Tibial nerve (tissue), 4 donors: ENCODE data around the gene PTPRD. TPM values are rescaled to one million over a fixed set of nuclear protein-coding genes. Genes with fewer than 3 reads are reported as not detected.

Source experiments
- DNase-seq, 2 donors: peaks; one replicate each; pipeline ENCODE4 v3.0.0-alpha.2; 2019; ENCODE audit warnings: low spot score in 2 of 2
- H3K27ac ChIP-seq, 4 donors: fragments of 200-600 bp; sonication (generic) in 3 of 4; one replicate each; pipeline ENCODE4 v1.5.1; 2017 to 2019; ENCODE audit warnings: mild to moderate bottlenecking in 1 of 4
- H3K27me3 ChIP-seq, 2 donors: fragments of 200-600 bp; sonication (generic) in 1 of 2; one replicate each; pipeline versions ENCODE4 v1.5.1 to v1.6.0; 2017 to 2019
- H3K36me3 ChIP-seq, 3 donors: fragments of 200-600 bp; sonication (generic); one replicate each; pipeline ENCODE4 v1.5.1; 2018 to 2019
- H3K4me1 ChIP-seq, 4 donors: fragments of 200-600 bp; sonication (generic) in 3 of 4; one replicate each; pipeline ENCODE4 v1.5.1; 2017 to 2019
- H3K4me3 ChIP-seq, 4 donors: fragments of 200-600 bp; sonication (generic) in 3 of 4; one replicate each; pipeline ENCODE4 v1.5.1; 2017 to 2019; ENCODE audit warnings: mild to moderate bottlenecking in 1 of 4, moderate library complexity in 1 of 4
- H3K9me3 ChIP-seq, 4 donors: fragments of 200-600 bp; sonication (generic) in 3 of 4; one replicate each; pipeline ENCODE4 v1.5.1; 2017 to 2019
- CTCF ChIP-seq, 5 experiments: fragments of 200-600 bp in 3 of 5; fragments of 450-650 bp in 2 of 5; sonication (generic) in 3 of 5; IDR thresholded peaks; one replicate each; pipeline ENCODE4 v1.5.1; 2016 to 2019; ENCODE audit warnings: antibody characterized with exemption in 5 of 5, mild to moderate bottlenecking in 3 of 5, moderate library complexity in 2 of 5
- EP300 ChIP-seq, 2 donors: sonication (generic); formaldehyde crosslinking; IDR thresholded peaks; one replicate each; pipeline ENCODE4 v1.6.1; 2017; ENCODE audit warnings: antibody characterized with exemption in 2 of 2, mild to moderate bottlenecking in 1 of 2
- POLR2A ChIP-seq, 2 donors: fragments of 450-650 bp; IDR thresholded peaks; one replicate each; pipeline ENCODE4 v1.6.1; 2017; ENCODE audit warnings: antibody characterized with exemption in 2 of 2, mild to moderate bottlenecking in 2 of 2, moderate library complexity in 2 of 2
- WGBS, 2 donors: methylation state at CpG; one replicate each; pipeline ENCODE4 v1.1.5; 2018; 5-methylcytosine and 5-hydroxymethylcytosine counted together
- small RNA-seq: library from RNA; depleted of rRNA; stranded (forward); fragments of <200 nt; gene quantifications from one replicate; pipeline ENCODE3, GENCODE V24; 2016
- total RNA-seq, 4 donors: library from RNA; depleted of rRNA; stranded (reverse); fragments of >200 nt; gene quantifications; one replicate each; pipeline ENCODE4 v1.1.0, GENCODE V29; 2016

The PTPRD gene
- total RNA-seq, 4 donors from 2014 or later: 1.7 to 13.2 (median 5.1) TPM

- no peak for DNase-seq
- H3K36me3 ChIP-seq: no peaks in the 10 kb centered on the region
- H3K9me3 ChIP-seq: no peaks in the 10 kb centered on the region
- no peak overlapping the region for H3K4me3 ChIP-seq
- WGBS, 2 donors: 46 to 51% methylated on average over 2 of the region's 2 CpGs
- H3K27ac ChIP-seq: no peak overlapping the region
- no peaks in the 10 kb centered on the region for H3K27me3 ChIP-seq
- TF ChIP-seq POLR2A (IDR thresholded peaks at IDR 0.05): no peak
- TF ChIP-seq CTCF (IDR thresholded peaks at IDR 0.05): no peak
- TF ChIP-seq EP300 (IDR thresholded peaks at IDR 0.05): no peak
- H3K4me1 ChIP-seq: peaks cover 0 to 14% (median 0%) of the 10 kb centered on the region in 4 donors
Measured at GRCh38 chr9:8268216-8268878, 2344.5 kb downstream of the PTPRD start.

DNA sequence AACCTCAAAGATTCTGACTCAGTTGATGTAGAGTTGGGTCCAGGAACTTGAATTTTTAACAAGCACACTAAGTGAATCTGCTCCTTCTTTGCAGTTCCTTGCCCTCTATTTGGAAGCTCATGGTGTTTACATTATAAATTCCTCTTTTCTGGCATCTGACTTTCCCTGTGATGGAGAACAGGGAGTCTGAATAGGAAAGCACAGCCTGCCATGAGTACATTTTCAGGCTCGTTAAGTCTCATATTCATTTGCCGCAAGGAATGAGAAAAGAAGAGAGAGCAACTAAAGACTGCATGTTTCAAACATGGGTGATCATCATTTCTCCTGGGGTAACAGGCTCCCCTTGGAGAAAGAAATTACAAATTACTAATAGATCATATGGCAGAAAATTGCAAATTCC is 2345.2 kb downstream of the PTPRD start:
- DNase-seq: no peak
- no peak overlapping the region for H3K4me3 ChIP-seq
- H3K27me3 ChIP-seq: no peaks in the 10 kb centered on the region
- H3K36me3 ChIP-seq: no peaks in the 10 kb centered on the region
- no peaks in the 10 kb centered on the region for H3K9me3 ChIP-seq
- 52 to 67% methylated on average over 2 of the region's 2 CpGs for WGBS, 2 donors
- H3K4me1 ChIP-seq: peaks cover 0 to 14% (median 0%) of the 10 kb centered on the region in 4 donors
- TF ChIP-seq EP300 (IDR thresholded peaks at IDR 0.05): no peak
- no peak for TF ChIP-seq CTCF (IDR thresholded peaks at IDR 0.05)
- TF ChIP-seq POLR2A (IDR thresholded peaks at IDR 0.05): no peak
- no peak overlapping the region for H3K27ac ChIP-seq

- H3K9me3 ChIP-seq: no peaks in the 10 kb centered on the region
- no peak overlapping the region for H3K27ac ChIP-seq
- H3K36me3 ChIP-seq: no peaks in the 10 kb centered on the region
- WGBS, 2 donors: 4 to 48% methylated on average over 1 of the region's 1 CpG
- peaks cover 0 to 14% (median 0%) of the 10 kb centered on the region in 4 donors for H3K4me1 ChIP-seq
- no peak overlapping the region for H3K4me3 ChIP-seq
- DNase-seq: no peak
- TF ChIP-seq CTCF (IDR thresholded peaks at IDR 0.05) (no peak), EP300 (IDR thresholded peaks at IDR 0.05) (no peak), POLR2A (IDR thresholded peaks at IDR 0.05) (no peak)
- H3K27me3 ChIP-seq: no peaks in the 10 kb centered on the region
Measured at GRCh38 chr9:8266861-8267260, 2345.9 kb downstream of the PTPRD start.

GRCh38 chr9:8265281-8265680 is 2347.5 kb downstream of the PTPRD start:
- no peak overlapping the region for H3K27ac ChIP-seq
- 62 to 93% methylated on average over 2 of the region's 2 CpGs for WGBS, 2 donors
- H3K36me3 ChIP-seq: no peaks in the 10 kb centered on the region
- no peak overlapping the region for H3K4me3 ChIP-seq
- no peaks in the 10 kb centered on the region for H3K27me3 ChIP-seq
- no peaks in the 10 kb centered on the region for H3K9me3 ChIP-seq
- no peak for DNase-seq
- H3K4me1 ChIP-seq: peaks cover 0 to 14% (median 0%) of the 10 kb centered on the region in 4 donors
- no peak for TF ChIP-seq EP300 (IDR thresholded peaks at IDR 0.05)
- no peak for TF ChIP-seq CTCF (IDR thresholded peaks at IDR 0.05)
- TF ChIP-seq POLR2A (IDR thresholded peaks at IDR 0.05): no peak

Small RNA genes lying within 50 kb of the gene (small RNA-seq; reads per million reads assigned to genes)
- gene AL135790.2 (not detected), gene RNU7-185P (not detected)
